ENCODE results near the gene ZNF699.
"Not testable (repeated sequence)": the region's sequence is repeated elsewhere in the genome, so short reads cannot be mapped to it uniquely, and the experiment has no call there.

ZNF699 gene

DNA sequence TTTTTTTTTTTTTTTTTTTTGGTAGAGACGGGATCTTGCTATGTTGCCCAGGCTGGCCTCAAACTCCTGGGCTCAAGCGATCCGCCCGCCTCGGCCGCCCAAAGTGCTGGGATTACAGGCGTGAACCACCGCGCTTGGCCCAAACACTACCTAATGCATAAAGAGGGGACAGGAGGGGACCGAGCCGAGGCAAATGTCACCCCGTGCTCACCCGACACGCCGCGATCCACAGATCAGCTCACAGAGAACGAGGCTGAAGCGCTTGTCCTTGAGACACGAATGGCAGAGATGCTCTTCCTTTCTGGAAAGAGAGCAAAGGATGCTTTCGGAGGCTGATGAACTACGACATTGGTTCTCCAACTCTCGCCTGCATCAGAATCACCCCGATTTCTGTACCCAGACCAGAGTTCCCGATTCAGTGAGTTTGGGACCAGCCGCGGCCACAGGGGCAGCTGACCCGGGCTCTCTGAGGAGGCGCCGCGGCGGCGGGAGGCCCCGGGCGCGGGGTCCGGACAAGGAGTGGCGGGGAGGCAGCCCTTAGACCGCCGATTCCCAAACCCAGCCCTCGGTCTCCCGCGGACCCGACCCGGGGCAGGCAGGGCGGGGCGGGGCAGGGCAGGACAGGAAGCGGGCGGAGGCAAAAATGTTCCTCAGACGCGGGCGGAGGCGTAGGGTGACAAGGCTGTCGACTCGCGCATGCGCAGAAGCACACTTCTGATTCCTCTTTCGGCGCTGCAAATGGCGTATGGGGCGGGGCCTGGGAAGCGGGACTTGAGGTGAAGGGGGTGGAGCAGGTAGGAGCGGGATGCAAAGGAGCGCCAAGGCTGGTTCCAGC, at the start of gene ZNF699:
Gene ZNF699, minus strand, starts transcription at position 700 of the 835 bp plus-strand sequence. CDS start 4,719 bp downstream, outside the sequence.
- DNase-seq, result peak; percentile 49 to 98 (median 95)

DNA sequence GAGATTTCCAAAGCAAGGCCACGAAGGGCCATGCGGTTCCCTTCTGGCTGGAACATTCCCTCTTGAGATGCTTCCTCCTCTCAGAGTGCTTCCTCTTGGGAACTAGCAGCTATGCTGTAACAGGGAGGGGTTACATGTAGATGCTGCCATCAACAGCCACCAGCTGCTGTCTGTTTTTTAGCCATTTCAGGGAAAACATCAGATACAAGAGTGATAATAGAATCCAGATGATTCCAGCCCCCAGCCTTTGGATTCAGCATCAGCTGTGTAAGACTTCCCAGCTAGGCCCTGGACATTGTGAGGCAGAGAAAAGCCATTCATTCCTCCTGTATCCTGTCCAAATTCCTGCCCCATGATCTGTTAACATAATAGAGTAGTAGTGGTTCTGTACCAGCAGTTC, 45.0 kb upstream of the ZNF699 start:
- no peak for DNase-seq

DNA sequence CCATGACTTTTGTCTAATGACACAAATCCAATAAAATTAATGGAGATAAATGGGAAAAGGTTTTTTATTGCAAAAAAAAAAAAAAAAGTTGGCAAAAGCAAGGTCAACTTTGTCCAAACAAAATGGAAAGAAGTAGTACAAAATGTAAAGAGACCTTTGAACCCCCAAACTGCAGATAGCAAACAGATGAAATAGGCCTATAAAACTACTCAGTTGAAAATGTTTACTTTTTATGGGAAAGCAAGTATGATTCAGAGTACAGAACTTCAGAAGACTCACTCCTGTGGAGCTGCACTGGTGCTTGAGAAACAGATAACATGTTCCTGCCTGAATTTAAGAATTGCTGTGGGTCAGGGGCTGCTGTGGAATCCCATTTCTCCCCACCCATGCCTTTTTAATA, 43.4 kb upstream of the ZNF699 start:
- DNase-seq, result no peak

DNA sequence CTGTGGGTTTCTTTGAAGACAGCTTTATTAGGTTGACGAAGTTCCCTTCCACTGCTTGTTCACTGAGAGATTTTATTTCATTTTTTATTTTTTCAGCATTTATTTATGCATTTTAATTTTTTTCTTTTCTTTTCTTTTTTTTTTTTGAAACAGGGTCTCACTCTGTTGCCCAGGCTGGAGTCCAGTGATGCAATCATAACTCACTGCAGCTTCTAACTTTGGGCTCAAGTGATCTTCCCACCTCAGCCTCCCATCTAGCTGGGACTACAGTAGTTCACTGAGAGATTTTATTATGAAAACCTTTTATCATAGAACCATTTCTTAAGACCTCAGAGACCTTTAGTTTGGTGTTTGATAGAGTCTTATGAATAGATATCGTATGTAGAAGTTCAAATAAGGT, 42.9 kb upstream of the ZNF699 start:
- DNase-seq, result no peak

DNA sequence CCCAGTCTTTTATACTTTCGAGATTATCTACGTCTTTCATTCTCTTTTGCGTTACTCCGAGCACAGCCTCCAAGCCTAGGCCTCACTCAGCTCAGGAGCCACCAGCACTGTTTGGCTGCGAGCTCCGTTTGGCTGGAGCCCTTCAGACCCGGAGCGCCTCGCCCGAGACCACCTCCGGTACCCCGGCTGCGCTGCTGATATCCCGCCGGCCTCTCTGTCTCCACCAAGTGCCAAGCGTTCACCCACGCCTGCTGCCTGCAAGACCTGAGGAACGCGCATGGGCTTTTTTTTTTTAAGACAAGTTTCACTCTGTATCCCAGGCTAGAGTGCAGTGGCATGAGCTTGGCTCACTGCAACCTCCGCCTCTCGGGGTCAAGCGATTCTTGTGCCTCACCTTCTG, 39.0 kb upstream of the ZNF699 start:
- no peak for DNase-seq

DNA sequence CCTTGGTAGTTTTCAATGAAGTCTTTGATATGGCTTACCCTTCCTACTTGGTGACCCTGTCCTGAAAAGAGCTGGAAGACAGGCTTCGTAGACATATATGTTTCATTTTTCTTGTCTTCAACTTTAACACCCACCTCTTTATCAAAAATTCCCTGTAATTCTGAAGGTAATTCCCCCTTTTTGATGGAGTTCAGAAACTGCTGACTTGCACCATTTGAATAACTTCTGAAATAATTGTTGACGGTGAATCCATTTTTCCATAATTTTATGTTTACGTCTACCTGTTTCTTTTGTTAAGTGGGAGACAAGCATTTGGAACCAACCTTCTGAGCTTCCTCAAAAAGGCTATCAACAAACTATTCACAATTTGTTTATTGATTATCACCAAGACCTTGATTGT, 38.6 kb upstream of the ZNF699 start:
- DNase-seq, result no peak

DNA sequence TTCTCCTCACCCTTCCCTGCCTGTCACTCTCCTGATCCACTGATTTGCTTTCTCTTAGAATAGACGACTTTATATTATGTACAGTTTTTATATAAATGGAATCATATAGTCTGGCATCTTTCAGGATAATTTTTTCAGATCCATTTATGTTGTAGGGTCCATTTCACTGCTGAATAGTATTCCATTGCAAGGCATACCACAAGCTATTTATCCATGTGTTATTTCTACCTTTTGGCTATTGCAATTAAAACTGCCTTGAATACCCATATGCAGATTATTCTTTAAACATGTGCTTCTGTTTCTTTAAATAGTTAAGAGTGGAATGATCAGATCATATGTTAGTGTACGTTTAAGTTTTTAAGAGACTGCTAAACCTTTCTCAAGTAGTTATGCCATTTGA, 35.4 kb upstream of the ZNF699 start:
- no peak for DNase-seq

DNA sequence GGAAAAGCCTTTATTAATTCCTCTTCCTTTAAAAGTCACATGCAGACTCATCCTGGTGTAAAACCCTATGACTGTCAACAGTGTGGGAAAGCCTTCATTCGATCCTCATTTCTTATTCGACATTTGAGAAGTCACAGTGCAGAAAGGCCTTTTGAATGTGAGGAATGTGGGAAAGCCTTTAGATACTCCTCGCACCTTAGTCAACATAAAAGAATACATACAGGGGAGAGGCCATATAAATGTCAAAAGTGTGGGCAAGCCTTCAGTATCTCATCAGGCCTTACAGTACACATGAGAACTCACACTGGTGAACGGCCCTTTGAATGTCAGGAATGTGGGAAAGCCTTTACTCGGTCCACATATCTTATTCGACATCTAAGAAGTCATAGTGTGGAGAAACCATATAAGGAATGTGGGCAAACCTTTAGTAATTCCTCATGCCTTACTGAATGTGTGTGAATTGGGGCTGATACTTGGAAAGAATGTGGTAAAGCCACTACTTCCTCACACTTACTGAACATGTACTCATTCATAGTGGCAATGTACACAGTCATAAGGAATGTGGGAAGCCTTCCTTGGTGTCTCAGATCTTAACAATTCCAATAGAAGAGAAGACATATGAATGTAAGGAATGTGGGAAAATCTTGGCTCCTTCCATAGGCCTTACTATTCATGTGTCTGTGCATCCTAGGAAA, 33.1 kb upstream of the ZNF699 start:
- no peak for DNase-seq

DNA sequence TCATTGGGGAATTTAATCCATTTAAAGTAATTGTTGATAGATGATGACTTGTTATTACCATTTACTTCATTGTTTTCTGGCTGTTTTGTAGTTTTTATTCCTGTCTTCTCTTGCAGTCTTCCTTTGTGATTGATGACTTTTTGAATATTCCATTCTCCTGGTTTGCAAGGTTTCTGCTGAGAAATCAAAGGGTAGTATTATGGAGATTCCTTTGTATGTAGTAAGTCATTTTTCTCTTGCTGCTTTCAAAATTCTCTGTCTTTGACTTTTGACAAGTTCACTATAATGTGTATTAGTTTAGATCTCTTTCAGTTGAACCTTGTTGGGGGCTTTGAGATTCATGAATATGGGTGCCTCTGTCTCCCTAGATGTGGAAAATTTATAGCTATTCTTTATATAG, 20.4 kb upstream of the ZNF699 start:
- DNase-seq, result no peak

DNA sequence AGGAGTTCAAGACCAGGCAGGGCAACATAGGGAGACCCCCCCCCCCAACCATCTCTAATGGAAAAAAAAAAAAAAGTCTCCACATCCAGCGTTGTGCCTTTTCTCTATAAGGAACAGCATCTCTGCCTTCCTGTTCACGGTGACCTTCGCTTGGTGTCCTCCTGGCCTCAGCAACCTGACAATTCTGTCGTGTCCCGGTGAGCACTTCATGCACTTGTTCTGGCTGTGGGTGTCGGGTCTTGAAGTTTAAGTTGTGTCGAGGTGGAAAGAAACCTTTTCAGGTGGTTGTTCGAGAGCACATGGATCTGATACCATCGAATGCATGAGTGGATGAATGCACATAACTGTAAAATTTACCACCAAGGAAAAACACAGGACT, 14.9 kb upstream of the ZNF699 start:
- DNase-seq, result peak in 1 of 58 donors; percentile 10

DNA sequence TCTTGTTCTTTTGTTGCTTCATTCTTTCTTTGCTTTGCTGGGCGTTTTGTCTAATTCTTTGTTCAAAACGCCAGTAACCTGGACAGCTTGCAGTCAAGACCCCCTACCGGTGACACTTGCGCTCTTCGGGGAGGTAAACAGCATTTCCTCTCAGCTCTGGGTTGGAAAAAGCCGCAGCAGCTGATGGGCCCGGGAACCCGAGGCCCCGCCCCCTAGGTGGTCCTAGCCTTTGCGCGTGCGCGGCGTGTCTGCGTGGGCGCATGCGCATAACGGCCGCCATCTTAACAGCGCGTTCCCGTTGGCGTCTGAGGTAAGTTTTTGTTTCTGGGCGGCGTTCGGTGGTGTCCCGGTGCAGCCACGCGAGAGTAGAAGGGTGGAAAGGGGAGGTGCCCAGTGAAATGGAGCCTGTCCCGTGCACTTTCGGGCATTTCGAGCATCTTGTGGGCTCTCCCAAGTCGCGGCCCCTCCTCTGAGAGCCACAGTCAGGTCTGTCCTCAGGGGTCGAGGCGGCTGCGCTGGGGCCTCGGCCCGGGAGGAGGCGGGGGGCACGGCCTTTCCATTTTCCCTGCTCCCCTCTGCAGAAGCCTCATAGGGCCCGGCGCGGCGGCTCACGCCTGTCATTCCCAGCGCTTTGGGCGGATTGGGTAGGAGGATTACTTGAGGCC, 14.4 kb upstream of the ZNF699 start, which contains the start of gene ZNF559:
Gene ZNF559, plus strand, starts transcription at position 261 of the 665 bp plus-strand sequence. CDS start 14,371 bp downstream, outside the sequence.
- DNase-seq, result peak in 57 of 58 donors; percentile 33 to 91 (median 83)

DNA sequence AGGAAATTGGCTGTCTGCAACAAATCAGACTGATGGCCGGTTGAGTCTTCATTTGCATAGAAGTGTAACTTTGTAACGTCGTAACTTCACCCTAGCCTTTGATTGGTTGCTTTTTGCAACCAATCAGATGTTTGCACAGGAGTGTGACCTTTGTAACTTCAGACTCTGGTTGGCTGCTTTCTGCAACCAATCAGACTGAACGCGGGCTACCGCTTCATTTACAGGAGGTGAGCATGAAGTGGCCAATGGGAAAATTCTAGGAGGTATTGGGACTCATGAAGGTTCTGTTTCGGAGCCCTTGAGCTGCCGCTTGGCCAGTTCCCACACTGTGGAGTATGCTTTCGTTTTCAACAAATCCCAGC, 13.9 kb upstream of the ZNF699 start:
- peak in 57 of 58 donors; percentile 23 to 86 (median 66) for DNase-seq

DNA sequence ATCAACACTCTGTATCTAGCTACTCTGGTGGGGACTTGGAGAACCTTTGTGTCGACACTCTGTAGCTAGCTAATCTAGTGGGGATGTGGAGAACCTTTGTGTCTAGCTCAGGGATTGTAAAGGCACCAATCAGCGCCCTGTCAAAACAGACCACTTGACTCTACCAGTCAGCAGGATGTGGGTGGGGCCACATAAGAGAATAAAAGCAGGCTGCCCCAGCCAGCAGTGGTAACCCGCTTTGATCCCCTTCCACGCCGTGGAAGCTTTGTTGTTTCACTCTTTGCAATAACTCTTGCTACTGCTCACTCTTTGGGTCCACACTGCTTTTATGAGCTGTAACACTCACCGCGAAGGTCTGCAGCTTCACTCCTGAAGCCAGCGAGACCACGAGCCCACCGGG, 12.6 kb upstream of the ZNF699 start:
- DNase-seq, result not testable (repeated sequence)

DNA sequence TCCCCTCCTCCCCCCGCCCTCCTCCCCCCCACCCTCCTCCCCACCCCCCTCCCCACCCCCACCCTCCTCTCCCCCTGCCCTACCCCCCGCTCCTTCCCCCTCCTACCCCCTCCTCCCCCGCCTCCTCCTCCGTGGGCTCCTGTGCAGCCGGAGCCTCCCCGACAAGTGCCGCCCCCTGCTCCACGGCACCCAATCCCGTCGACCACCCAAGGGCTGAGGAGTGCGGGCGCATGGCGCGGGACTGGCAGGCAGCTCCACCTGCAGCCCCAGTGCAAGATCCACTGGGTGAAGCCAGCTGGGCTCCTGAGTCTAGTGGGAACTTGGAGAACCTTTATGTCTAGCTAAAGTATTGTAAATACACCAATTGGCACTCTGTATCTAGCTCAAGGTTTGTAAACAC, 12.1 kb upstream of the ZNF699 start:
- not testable (repeated sequence) for DNase-seq

DNA sequence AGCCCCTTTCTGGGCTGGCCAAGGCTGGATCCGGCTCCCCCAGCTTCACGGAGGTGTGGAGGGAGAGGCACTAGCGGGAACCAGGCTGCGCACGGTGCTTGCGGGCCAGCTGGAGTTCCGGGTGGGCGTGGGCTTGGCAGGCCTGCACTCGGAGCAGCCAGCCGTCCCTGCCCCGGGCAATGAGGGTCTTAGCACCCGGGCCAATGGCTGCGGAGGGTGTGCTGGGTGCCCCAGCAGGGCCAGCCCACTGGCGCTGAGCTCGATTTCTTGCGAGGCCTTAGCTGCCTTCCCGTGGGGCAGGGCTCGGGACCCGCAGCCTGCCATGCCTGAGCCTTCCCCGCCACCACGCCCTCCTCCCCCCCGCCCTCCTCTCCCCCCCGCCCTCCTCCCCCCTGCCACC, 11.7 kb upstream of the ZNF699 start:
- DNase-seq, result no peak

DNA sequence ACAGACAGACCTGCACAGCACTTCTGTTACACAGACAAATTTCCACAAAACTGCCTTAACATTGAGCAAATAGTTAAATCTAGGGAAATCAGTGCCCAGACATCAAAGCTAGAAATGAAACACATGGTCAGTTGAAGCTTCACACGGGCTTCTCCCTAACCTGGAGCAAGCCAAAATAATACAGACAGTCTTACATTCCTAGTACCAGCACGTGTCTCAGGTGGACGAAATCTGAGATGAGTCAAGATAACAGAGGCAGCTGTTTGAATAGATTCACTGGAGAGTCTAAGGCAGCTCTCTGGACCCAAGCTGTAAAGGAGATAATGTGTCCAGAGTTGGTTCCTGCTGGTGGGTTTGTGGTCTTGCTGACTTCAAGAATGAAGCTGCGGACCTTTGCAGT, 4.1 kb upstream of the ZNF699 start:
- no peak for DNase-seq

DNA sequence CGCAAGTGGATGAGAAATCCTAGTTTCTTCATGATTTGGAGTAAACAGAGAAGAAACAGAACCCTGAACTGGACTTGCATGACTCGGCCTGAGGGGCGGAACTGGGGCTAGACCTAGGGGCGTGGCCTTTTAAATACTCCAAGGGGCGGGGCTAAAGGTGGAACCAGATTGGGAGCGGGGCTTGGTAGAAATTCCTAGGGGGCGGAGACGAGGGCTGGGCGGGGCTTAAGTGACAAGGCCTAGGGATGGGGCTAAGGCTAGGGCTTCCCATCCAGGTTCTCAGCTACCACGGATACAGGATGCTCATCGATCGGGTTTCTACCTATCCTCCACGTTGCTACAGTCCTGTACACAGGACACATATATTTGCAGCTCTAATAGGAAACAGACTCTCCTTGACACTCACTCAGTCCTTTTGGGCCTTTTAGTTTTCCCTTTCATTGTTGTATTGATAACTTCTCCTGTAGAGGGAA, 372 bp upstream of the ZNF699 start:
- DNase-seq, result peak in 35 of 58 donors; percentile 76 to 98 (median 91)

DNA sequence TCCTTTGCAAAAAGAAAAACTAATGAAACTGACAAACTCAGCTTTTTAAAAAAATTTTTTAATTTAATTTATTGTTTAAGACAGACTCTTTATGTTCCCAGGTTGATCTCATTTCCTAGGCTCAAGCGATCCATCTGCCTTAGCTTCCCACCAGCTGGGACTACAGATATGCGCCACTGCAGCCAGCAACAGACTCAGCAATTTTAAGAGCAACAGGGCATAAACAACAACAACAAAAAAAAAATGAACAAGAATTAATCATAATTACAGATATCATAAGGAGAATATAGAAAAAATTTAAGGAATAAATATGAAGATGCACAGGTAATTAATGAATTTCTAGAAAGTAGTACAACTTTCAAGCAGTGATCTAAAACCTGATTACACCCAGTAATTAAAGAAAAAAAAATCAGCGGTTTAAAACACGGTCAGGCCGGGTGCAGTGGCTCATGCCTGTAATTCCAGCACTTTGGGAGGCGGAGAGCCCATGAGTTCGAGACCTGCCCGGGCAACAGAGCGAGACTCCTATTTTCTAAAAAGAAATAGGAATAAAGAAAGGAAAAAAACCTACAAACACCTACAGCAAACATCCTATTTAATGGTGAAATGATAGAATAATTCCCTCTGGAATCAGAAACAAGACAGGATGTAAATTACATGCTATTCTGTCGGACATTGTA, 1.4 kb downstream of the ZNF699 start:
- no peak for DNase-seq

DNA sequence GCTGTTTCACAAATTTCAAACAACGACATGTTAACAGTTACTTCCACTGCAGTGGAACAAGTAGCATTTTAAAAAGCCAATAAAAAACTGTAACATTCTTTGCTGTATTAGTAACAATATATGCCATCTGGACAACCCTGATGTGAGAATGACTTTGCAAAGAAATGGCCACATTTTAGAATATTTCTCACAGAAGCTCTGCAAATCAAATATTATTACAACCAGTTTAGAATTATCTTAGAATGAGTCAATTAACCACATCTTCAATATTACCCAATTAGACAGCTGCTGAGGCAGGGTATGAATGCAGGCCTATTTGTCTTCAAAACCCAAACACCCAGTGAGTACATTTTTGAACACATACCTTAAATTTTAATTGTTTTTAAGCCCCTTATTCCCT, 3.2 kb downstream of the ZNF699 start:
- DNase-seq, result no peak

DNA sequence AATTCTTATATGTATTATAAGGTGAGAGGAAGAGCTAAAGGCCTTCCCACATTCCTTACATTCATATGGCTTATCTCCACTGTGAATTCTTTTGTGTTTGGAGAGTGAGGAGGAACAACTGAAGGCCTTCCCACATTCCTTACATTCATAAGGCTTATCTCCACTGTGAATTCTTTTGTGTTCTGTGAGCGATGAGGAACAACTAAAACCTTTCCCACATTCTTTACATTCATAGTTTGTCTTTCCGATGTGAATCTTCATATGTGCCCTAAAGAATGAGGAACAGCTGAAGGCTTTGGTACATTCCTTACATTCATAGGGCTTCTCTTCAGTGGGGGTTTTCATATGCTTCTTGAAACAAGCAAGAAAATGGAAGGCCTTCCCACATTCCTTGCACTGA, 13.3 kb downstream of the ZNF699 start:
- no peak for DNase-seq

DNA sequence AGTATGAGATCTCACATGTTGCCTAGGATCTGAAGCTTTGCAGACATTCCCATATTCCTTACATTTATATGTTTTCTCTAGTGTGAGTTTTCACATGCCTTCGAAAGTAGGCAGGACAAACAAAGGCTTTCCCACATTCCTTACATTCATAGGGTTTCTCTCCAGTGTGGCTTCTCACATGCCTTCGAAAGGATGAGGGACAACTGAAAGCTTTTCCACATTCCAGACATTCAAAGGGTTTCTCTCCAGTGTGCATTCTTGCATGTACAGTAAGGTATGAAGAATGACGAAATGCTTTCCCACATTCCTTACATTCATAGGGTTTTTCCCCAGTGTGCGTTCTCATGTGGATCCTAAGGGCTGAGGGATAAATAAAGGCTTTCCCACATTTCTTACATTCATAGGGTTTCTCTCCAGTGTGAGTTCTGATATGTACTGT, 14.2 kb downstream of the ZNF699 start:
- DNase-seq, result no peak

All from anterior cingulate cortex (tissue), 58 donors.